GM12878 (cell line): ENCODE data around the gene NR1D1. TPM values are rescaled to one million over a fixed set of nuclear protein-coding genes. Genes with fewer than 3 reads are reported as not detected.

Experiments
- ATAC-seq: fragments of 200-7000 bp; cut with Tn5 transposase; 3 replicates; pipeline ENCODE4 v1.9.1; 2020; ENCODE audit warnings: mild to moderate bottlenecking, moderate library complexity
- BruUV-seq: library from RNA; stranded (reverse); fragments of 400-500 nt; replicated peaks from 2 replicates; lab custom pipeline; 2021; lab: Mats Ljungman, UMichigan
- CTCF ChIA-PET: fragments of 300-600 bp; sonication (Branson Sonifier 250); formaldehyde crosslinking; extraction: SDS; loops from one replicate; lab custom pipeline; 2021; ENCODE audit warnings: inconsistent platforms; lab: Yijun Ruan, JAX
- POLR2A ChIA-PET: fragments of 350-600 bp; formaldehyde crosslinking; extraction: SDS; loops from one replicate; lab custom pipeline; 2021; ENCODE audit warnings: inconsistent platforms; lab: Charles Lee
- RAD21 ChIA-PET: fragments of 300-600 bp; sonication (Branson Sonifier 250); formaldehyde crosslinking; loops from one replicate; lab custom pipeline; 2023; ENCODE audit warnings: antibody characterized with exemption; ENCODE audit not compliant: unreplicated experiment; lab: Charles Lee
- SMC1A ChIA-PET: fragments of 300-600 bp; sonication (Branson Sonifier 250); formaldehyde crosslinking; loops from one replicate; lab custom pipeline; 2023; ENCODE audit not compliant: unreplicated experiment, uncharacterized antibody; lab: Charles Lee
- DNase-seq: peaks from one replicate; pipeline ENCODE4 v3.0.0-alpha.2; 2011; ENCODE audit warnings: low read depth, low spot score
- FAIRE-seq: peaks from 3 replicates; lab custom pipeline; 2011; peaks lifted over from hg19 to GRCh38; lab: Jason Lieb, UNC
- H2AFZ ChIP-seq: 2 replicates; pipeline ENCODE4 v1.6.0; 2011; ENCODE audit warnings: low read depth, low read length, control low read depth; ENCODE audit not compliant: control insufficient read depth
- H3K27ac ChIP-seq: 2 replicates; pipeline ENCODE4 v1.5.1; 2011; ENCODE audit warnings: control low read depth; ENCODE audit not compliant: control insufficient read depth, insufficient read depth
- H3K27me3 ChIP-seq, 2 experiments: replicated peaks in 1 of 2; 2 replicates each; pipeline versions ENCODE4 v1.6.0 to v1.6.1; 2011; ENCODE audit warnings: low read length in 1 of 2; ENCODE audit not compliant: control insufficient read depth in 2 of 2, insufficient read depth in 2 of 2
- H3K36me3 ChIP-seq, 2 experiments: 2 replicates each; pipeline ENCODE4 v1.5.1; 2011; ENCODE audit warnings: low read length in 1 of 2; ENCODE audit not compliant: control insufficient read depth in 2 of 2, insufficient read depth in 2 of 2
- H3K4me1 ChIP-seq: 2 replicates; pipeline ENCODE4 v1.6.1; 2011; ENCODE audit warnings: mild to moderate bottlenecking, low read length, moderate library complexity, mixed read lengths; ENCODE audit not compliant: control insufficient read depth, insufficient read depth
- H3K4me2 ChIP-seq: 2 replicates; pipeline ENCODE4 v1.6.0; 2011; ENCODE audit warnings: control low read depth; ENCODE audit not compliant: control insufficient read depth, insufficient read depth
- H3K4me3 ChIP-seq: fragments of 200-600 bp; sonication (generic); 2 replicates; pipeline ENCODE4 v1.5.1; 2016
- H3K79me2 ChIP-seq: 2 replicates; pipeline ENCODE4 v1.6.0; 2011; ENCODE audit warnings: low read length; ENCODE audit not compliant: control insufficient read depth, insufficient read depth
- H3K9ac ChIP-seq: 2 replicates; pipeline ENCODE4 v1.8.0; 2011; ENCODE audit warnings: low read length, control low read depth, mixed read lengths; ENCODE audit not compliant: control insufficient read depth, insufficient read depth
- H3K9me3 ChIP-seq: replicated peaks from 3 replicates; pipeline ENCODE4 v1.5.1; 2011; ENCODE audit warnings: mild to moderate bottlenecking, low read length; ENCODE audit not compliant: control insufficient read depth, insufficient read depth
- H4K20me1 ChIP-seq: 2 replicates; pipeline ENCODE4 v1.6.0; 2011; ENCODE audit not compliant: control insufficient read depth, insufficient read depth
- CHD1 ChIP-seq: IDR thresholded peaks from 2 replicates; pipeline ENCODE4 v1.6.1; 2012; ENCODE audit warnings: low read depth, low read length, improper control_type of control experiment
- CHD2 ChIP-seq: IDR thresholded peaks from 2 replicates; pipeline ENCODE4 v1.6.1; 2011; ENCODE audit warnings: low read depth, low read length, improper control_type of control experiment, borderline replicate concordance
- CTCF ChIP-seq, 3 experiments: IDR thresholded peaks in 2 of 3; conservative IDR thresholded peaks in 1 of 3; 2 replicates each; pipeline ENCODE4 v1.5.1; 2011; ENCODE audit warnings: low read depth in 3 of 3, low read length in 3 of 3, mild to moderate bottlenecking in 3 of 3, control low read depth in 2 of 3, moderate library complexity in 2 of 3, inconsistent platforms in 1 of 3, mixed read lengths in 1 of 3; ENCODE audit not compliant: control insufficient read depth in 2 of 3, insufficient read depth in 1 of 3; ENCODE audit errors: extremely low read depth in 1 of 3
- DPF2 ChIP-seq: fragments of 450-650 bp; IDR thresholded peaks from 2 replicates; pipeline ENCODE4 v1.6.1; 2017; ENCODE audit warnings: mild to moderate bottlenecking
- IRF4 ChIP-seq: IDR thresholded peaks from 2 replicates; pipeline ENCODE4 v1.6.1; 2011; ENCODE audit warnings: low read depth, low read length
- JUND ChIP-seq: IDR thresholded peaks from 2 replicates; pipeline ENCODE4 v1.6.1; 2012; ENCODE audit warnings: low read depth, mild to moderate bottlenecking, low read length, improper control_type of control experiment, moderate library complexity
- MTA3 ChIP-seq: IDR thresholded peaks from 2 replicates; pipeline ENCODE4 v1.6.1; 2012; ENCODE audit warnings: low read length, inconsistent platforms, borderline replicate concordance
- NBN ChIP-seq: fragments of 450-650 bp; IDR thresholded peaks from 2 replicates; pipeline ENCODE4 v1.6.1; 2016
- NFXL1 ChIP-seq: fragments of 450-650 bp; IDR thresholded peaks from 2 replicates; pipeline ENCODE4 v1.6.1; 2017; ENCODE audit warnings: antibody characterized with exemption, mild to moderate bottlenecking, borderline replicate concordance
- PAX5 ChIP-seq: IDR thresholded peaks from 2 replicates; pipeline ENCODE4 v1.6.1; 2011; ENCODE audit warnings: low read depth, low read length, borderline replicate concordance
- PRDM15 ChIP-seq: fragments of 450-650 bp; formaldehyde crosslinking; IDR thresholded peaks from 2 replicates; pipeline ENCODE4 v1.4.0; 2020; ENCODE audit warnings: mild to moderate bottlenecking, moderate library complexity
- RELA ChIP-seq: fragments of 450-650 bp; IDR thresholded peaks from 2 replicates; pipeline ENCODE4 v1.8.0; 2014; ENCODE audit warnings: borderline replicate concordance; ENCODE audit not compliant: partially characterized antibody
- SMC3 ChIP-seq: IDR thresholded peaks from 2 replicates; pipeline ENCODE4 v1.6.1; 2011; ENCODE audit warnings: low read length, improper control_type of control experiment, borderline replicate concordance
- TAF1 ChIP-seq: IDR thresholded peaks from 2 replicates; pipeline ENCODE4 v1.6.1; 2011; ENCODE audit warnings: mild to moderate bottlenecking, low read depth, low read length, borderline replicate concordance
- ZSCAN29 ChIP-seq: fragments of 450-650 bp; IDR thresholded peaks from 2 replicates; pipeline ENCODE4 v1.6.1; 2017; ENCODE audit warnings: mild to moderate bottlenecking, moderate library complexity
- WGBS: methylation state at CpG from one replicate; pipeline ENCODE4 v1.1.6; 2016; ENCODE audit warnings: low lambda C conversion rate; ENCODE audit not compliant: insufficient replicate concordance, insufficient coverage; ENCODE audit errors: missing lambda C conversion rate; 5-methylcytosine and 5-hydroxymethylcytosine counted together
- in situ Hi-C: fragments of 300-500 bp; cut with MboI; formaldehyde crosslinking; loops from 9 replicates; pipeline ENCODE4 v1.14.3; 2018; ENCODE audit warnings: mixed read lengths
- intact Hi-C: fragments of 100-400 bp; cut with micrococcal nuclease; formaldehyde crosslinking; loops from one replicate; pipeline ENCODE4 v1.14.2; 2022; ENCODE audit not compliant: unreplicated experiment
- polyA plus RNA-seq, 11 experiments: library from polyadenylated mRNA; depleted of rRNA in 4 of 11; unstranded in 6 of 11; stranded (reverse) in 5 of 11; fragments of >200 nt; fragmentation: Nextera tagmentation in 4 of 11; fragmentation: Illumina TruSeq in 1 of 11; extraction: Ambion mirVana in 4 of 11; extraction: Trizol in 1 of 11; gene quantifications; 1 replicate in 1 of 11; 2 replicates in 10 of 11; pipeline versions ENCODE4 v1.2.1 to v1.2.3, GENCODE V29; 2011 to 2016; ENCODE audit warnings: inconsistent platforms in 2 of 11, missing spikeins in 2 of 11, low read depth in 1 of 11
- total RNA-seq, 4 experiments: library from RNA; depleted of rRNA in 3 of 4; stranded (reverse); fragments of >200 nt in 3 of 4; fragmentation: Illumina TruSeq in 1 of 4; extraction: Trizol in 1 of 4; gene quantifications; 2 replicates each; pipeline versions ENCODE4 v1.2.1 to v1.2.3, GENCODE V29; 2013 to 2021

Gene NR1D1
- total and polyA plus RNA-seq, 10 of the 15 experiments (the other 5 are each of a cell fraction or from before 2014, with no cell fraction given) = 0.10 to 3.4 (median 0.94) TPM

GRCh38 chr17:40074871-40075200 lies 25.6 kb downstream of the NR1D1 start:
- CTCF ChIA-PET = interaction anchor here (0.6 to 4.8 kb wide), 29 partner anchors 10 to 453 kb away, joined by 3 to 142 read pairs (median 5); partner anchors contain the start of genes CSF3, MED24, NR1D1 and PSMD3
- H3K9ac ChIP-seq = no peak overlapping the region
- H3K27me3 ChIP-seq = no peaks in the 10 kb centered on the region
- intact Hi-C loops = no loop called here
- BruUV-seq = no TSS peak
- in situ Hi-C loops = no loop called here
- ATAC-seq = peak; percentile 36
- POLR2A ChIA-PET = interaction anchor here (0.6 to 1.5 kb wide), 4 partner anchors 8 to 758 kb away, joined by 4 to 9 read pairs (median 7); partner anchors contain the start of gene NR1D1
- no peaks in the 10 kb centered on the region for H3K79me2 ChIP-seq
- H2AFZ ChIP-seq = peak overlapping the region; percentile 61
- TF ChIP-seq DPF2 (no peak), PAX5 (no peak), ZSCAN29 (no peak), CHD2 (no peak), IRF4 (no peak), SMC3 (no peak), NFXL1 (no peak), NBN (no peak), JUND (no peak), CTCF (IDR thresholded peaks at IDR 0.05 in 2 of 3, conservative IDR thresholded peaks at IDR 0.05 in 1 of 3; ENCODE audit: control insufficient read depth in 2 of 3, extremely low read depth in 1 of 3, insufficient read depth in 1 of 3, low read depth in 3 of 3, low read length in 3 of 3) (no peak), MTA3 (no peak), RELA (no peak), TAF1 (no peak), CHD1 (no peak), PRDM15 (CRISPR knock-in tag) (no peak)
- no peaks in the 10 kb centered on the region for H3K9me3 ChIP-seq
- 39% methylated on average over 6 of the region's 6 CpGs for WGBS
- H3K36me3 ChIP-seq = no peaks in the 10 kb centered on the region
- H3K4me1 ChIP-seq = peaks cover 12% of the 10 kb centered on the region
- RAD21 ChIA-PET = interaction anchor here (0.6 to 3.8 kb wide), 10 partner anchors 9 to 555 kb away, joined by 3 to 42 read pairs (median 8); partner anchors contain the start of genes CSF3, MED24 and THRA
- SMC1A ChIA-PET = interaction anchor here (0.8 to 6.4 kb wide), 15 partner anchors 9 to 144 kb away, joined by 3 to 56 read pairs (median 8); partner anchors contain the start of genes MED24, NR1D1, THRA and WIPF2
- DNase-seq = no peak
- H3K4me3 ChIP-seq = no peak overlapping the region
- H4K20me1 ChIP-seq = no peaks in the 10 kb centered on the region
- no peak for FAIRE-seq
- no peak overlapping the region for H3K27ac ChIP-seq
- H3K4me2 ChIP-seq = no peak overlapping the region
